Caco-2 (cell line): ENCODE measurements around the gene PAPPA. TPM values are rescaled to one million over a fixed set of nuclear protein-coding genes. Genes with fewer than 3 reads are reported as not detected.

ENCODE experiments used
- Bru-seq: library from RNA; stranded (reverse); fragments of 400-500 nt; gene quantifications from one replicate; lab custom pipeline; 2021; lab: Mats Ljungman, UMichigan
- BruChase-seq, 2 experiments: library from RNA; stranded (reverse); fragments of 400-500 nt; gene quantifications; one replicate each; lab custom pipeline; 2021; lab: Mats Ljungman, UMichigan
- BruUV-seq: library from RNA; stranded (reverse); fragments of 400-500 nt; replicated peaks from 2 replicates; lab custom pipeline; 2021; lab: Mats Ljungman, UMichigan
- CTCF ChIA-PET: fragments of 300-600 bp; sonication (Branson Sonifier 250); formaldehyde crosslinking; loops from one replicate; lab custom pipeline; 2022; ENCODE audit warnings: antibody characterized with exemption; lab: Charles Lee
- POLR2A ChIA-PET: fragments of 300-600 bp; sonication (Branson Sonifier 250); formaldehyde crosslinking; loops from one replicate; lab custom pipeline; 2022; ENCODE audit warnings: antibody characterized with exemption; lab: Charles Lee
- DNase-seq, 2 experiments: peaks; one replicate each; pipeline versions ENCODE4 v3.0.0 to v3.0.0-alpha.2; 2020 to 2022
- H3K27me3 ChIP-seq: replicated peaks from 2 replicates; pipeline ENCODE4 v1.6.0; 2011; ENCODE audit warnings: low read length; ENCODE audit not compliant: control insufficient read depth, insufficient read depth
- H3K36me3 ChIP-seq: 2 replicates; pipeline ENCODE4 v1.5.1; 2011; ENCODE audit warnings: low read length; ENCODE audit not compliant: control insufficient read depth, insufficient read depth
- H3K4me1 ChIP-seq: fragments of 250-450 bp; sonication (Bioruptor Pico); 2 replicates; pipeline ENCODE4 v1.5.1; 2020; ENCODE audit warnings: mild to moderate bottlenecking
- H3K4me3 ChIP-seq: 2 replicates; pipeline ENCODE4 v1.5.1; 2011; ENCODE audit warnings: low read depth, mild to moderate bottlenecking, control low read depth, low read length
- H3K9me3 ChIP-seq: fragments of 250-450 bp; sonication (Bioruptor Pico); 2 replicates; pipeline ENCODE4 v1.5.1; 2020; ENCODE audit warnings: mild to moderate bottlenecking, moderate library complexity
- H3K27ac Mint-ChIP-seq: one replicate; pipeline ENCODE4 v1.8.0; 2022; ENCODE audit warnings: mixed read lengths; ENCODE audit not compliant: unreplicated experiment
- H3K27me3 Mint-ChIP-seq: one replicate; pipeline ENCODE4 v1.8.0; 2022; ENCODE audit warnings: mixed read lengths; ENCODE audit not compliant: insufficient read depth, unreplicated experiment
- H3K36me3 Mint-ChIP-seq: one replicate; pipeline ENCODE4 v1.8.0; 2022; ENCODE audit warnings: mild to moderate bottlenecking, mixed read lengths; ENCODE audit not compliant: insufficient read depth, unreplicated experiment
- H3K4me1 Mint-ChIP-seq: one replicate; pipeline ENCODE4 v1.8.0; 2022; ENCODE audit warnings: low read depth, mixed read lengths; ENCODE audit not compliant: unreplicated experiment
- H3K4me3 Mint-ChIP-seq: one replicate; pipeline ENCODE4 v1.8.0; 2022; ENCODE audit warnings: mild to moderate bottlenecking, moderate library complexity, mixed read lengths; ENCODE audit not compliant: unreplicated experiment
- H3K9me3 Mint-ChIP-seq: one replicate; pipeline ENCODE4 v1.8.0; 2022; ENCODE audit warnings: mixed read lengths; ENCODE audit not compliant: unreplicated experiment
- intact Hi-C: fragments of 100-400 bp; cut with micrococcal nuclease; formaldehyde crosslinking; loops from one replicate; pipeline ENCODE4 v1.10.0; 2022; ENCODE audit not compliant: unreplicated experiment
- long read RNA-seq: library from polyadenylated mRNA; stranded (forward); transcript quantifications from one replicate; pipeline ENCODE4 v2.0.0, GENCODE V29; 2022
- total RNA-seq: library from RNA; stranded (reverse); gene quantifications from 2 replicates; pipeline ENCODE4 v1.2.3, GENCODE V29; 2022
- TF ChIP-seq, protein P1 (sequence below), 2 experiments: fragments of 200-600 bp in 1 of 2; IDR thresholded peaks; 1 replicate in 1 of 2; 2 replicates in 1 of 2; pipeline versions ENCODE4 v1.5.1 to v1.8.0; 2011 to 2022; ENCODE audit warnings: antibody characterized with exemption in 1 of 2, control low read depth in 1 of 2, inconsistent platforms in 1 of 2, low read depth in 1 of 2, low read length in 1 of 2, mild to moderate bottlenecking in 1 of 2, moderate library complexity in 1 of 2; ENCODE audit not compliant: insufficient read depth in 1 of 2, severe bottlenecking in 1 of 2, unreplicated experiment in 1 of 2

Gene PAPPA, protein sequence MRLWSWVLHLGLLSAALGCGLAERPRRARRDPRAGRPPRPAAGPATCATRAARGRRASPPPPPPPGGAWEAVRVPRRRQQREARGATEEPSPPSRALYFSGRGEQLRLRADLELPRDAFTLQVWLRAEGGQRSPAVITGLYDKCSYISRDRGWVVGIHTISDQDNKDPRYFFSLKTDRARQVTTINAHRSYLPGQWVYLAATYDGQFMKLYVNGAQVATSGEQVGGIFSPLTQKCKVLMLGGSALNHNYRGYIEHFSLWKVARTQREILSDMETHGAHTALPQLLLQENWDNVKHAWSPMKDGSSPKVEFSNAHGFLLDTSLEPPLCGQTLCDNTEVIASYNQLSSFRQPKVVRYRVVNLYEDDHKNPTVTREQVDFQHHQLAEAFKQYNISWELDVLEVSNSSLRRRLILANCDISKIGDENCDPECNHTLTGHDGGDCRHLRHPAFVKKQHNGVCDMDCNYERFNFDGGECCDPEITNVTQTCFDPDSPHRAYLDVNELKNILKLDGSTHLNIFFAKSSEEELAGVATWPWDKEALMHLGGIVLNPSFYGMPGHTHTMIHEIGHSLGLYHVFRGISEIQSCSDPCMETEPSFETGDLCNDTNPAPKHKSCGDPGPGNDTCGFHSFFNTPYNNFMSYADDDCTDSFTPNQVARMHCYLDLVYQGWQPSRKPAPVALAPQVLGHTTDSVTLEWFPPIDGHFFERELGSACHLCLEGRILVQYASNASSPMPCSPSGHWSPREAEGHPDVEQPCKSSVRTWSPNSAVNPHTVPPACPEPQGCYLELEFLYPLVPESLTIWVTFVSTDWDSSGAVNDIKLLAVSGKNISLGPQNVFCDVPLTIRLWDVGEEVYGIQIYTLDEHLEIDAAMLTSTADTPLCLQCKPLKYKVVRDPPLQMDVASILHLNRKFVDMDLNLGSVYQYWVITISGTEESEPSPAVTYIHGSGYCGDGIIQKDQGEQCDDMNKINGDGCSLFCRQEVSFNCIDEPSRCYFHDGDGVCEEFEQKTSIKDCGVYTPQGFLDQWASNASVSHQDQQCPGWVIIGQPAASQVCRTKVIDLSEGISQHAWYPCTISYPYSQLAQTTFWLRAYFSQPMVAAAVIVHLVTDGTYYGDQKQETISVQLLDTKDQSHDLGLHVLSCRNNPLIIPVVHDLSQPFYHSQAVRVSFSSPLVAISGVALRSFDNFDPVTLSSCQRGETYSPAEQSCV (N-terminal part only)
- not detected in 2 replicates for total RNA-seq
- Bru-seq, nascent RNA = percentile 9 among the genes with signal in this experiment
- BruChase-seq, experiment 1, labeled RNA remaining after a 2-hour chase = percentile 1 among the genes with signal in this experiment
- BruChase-seq, experiment 2, labeled RNA remaining after a 6-hour chase = percentile 2 among the genes with signal in this experiment
- long read RNA-seq, partial matches to known transcripts = 0 of 1 reads
- long read RNA-seq, other reads (novel, unspliced or antisense) = 1 of 1 reads

DNA sequence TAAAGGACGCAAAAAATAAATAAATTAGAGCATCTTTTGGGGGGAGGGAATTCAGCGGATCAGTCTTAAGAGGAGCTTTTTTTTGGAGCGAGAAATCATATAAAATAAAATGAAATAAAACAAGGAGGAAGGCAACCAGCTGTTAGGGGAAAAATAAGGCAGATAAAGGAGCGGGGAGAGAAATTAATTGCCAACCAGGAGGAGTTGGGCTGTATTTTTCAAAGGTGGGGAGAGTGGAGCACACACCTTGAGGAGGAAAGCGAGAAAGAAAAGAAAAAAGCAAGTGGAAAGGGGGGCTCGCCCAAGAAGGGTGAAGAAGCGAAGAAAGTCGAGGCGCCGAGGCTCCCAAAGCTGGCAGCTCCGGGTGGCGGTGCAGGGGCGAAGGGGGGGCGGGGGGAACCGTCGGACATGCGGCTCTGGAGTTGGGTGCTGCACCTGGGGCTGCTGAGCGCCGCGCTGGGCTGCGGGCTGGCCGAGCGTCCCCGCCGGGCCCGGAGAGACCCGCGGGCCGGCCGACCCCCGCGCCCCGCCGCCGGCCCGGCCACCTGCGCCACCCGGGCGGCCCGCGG is at the start of gene PAPPA:
PAPPA (plus strand) TSS at position 27 of the 569 bp plus-strand sequence; CDS start at position 409, 382 bp downstream.
- intact Hi-C loops = loop anchor here (5.0 to 10.0 kb wide), 3 partner anchors 272 to 562 kb away; no protein-coding TSS in a partner anchor
- DNase-seq = no peak

DNA sequence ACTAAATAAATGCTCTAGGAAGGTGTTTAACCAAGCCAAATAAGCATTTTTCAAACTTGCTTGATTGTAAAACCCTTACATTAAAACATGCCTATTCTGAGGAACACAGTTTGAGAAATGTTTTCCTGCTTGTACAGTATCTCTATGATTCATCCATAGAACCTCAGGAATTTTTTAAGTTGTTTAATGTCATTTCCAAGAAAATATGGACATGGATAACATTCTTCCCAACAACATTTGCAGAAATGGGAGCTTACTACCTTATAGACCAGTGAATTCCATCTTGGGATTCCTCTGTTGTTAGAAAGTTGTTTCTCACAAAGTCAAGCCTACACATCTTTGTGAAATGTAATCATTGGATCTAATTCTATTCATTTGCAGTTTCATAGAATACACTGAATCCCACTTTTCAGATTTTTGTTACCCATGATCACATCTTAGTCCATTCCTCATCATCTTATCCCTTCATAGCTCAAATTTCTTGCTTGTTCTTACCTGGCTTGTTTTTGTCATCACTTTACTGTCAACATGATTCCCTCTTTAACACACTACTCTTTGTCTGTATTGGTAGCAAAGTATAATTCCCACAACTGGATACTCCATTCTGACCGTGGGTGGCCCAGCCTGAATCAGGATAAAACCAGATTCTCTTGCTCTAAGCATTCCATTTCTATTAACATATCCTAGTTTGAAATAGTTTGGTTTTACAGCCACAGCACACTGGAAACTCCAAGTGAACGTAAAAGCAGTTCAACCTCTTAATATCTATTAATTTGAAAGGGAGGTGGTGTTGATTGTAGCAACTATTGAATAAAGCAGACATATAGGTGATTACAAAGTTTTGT is 49.4 kb upstream of the PAPPA start:
- Mint-ChIP-seq H3K36me3 (no peaks in the 10 kb centered on the region), H3K4me3 (no peak overlapping the region), H3K27me3 (peaks cover 2% of the 10 kb centered on the region), H3K27ac (no peak overlapping the region), H3K9me3 (no peaks in the 10 kb centered on the region), H3K4me1 (no peaks in the 10 kb centered on the region)
- no peaks in the 10 kb centered on the region for H3K9me3 ChIP-seq
- ChIA-PET CTCF (no interaction called here), POLR2A (no interaction called here)
- no peaks in the 10 kb centered on the region for H3K4me1 ChIP-seq
- TF ChIP-seq, protein P1, sequence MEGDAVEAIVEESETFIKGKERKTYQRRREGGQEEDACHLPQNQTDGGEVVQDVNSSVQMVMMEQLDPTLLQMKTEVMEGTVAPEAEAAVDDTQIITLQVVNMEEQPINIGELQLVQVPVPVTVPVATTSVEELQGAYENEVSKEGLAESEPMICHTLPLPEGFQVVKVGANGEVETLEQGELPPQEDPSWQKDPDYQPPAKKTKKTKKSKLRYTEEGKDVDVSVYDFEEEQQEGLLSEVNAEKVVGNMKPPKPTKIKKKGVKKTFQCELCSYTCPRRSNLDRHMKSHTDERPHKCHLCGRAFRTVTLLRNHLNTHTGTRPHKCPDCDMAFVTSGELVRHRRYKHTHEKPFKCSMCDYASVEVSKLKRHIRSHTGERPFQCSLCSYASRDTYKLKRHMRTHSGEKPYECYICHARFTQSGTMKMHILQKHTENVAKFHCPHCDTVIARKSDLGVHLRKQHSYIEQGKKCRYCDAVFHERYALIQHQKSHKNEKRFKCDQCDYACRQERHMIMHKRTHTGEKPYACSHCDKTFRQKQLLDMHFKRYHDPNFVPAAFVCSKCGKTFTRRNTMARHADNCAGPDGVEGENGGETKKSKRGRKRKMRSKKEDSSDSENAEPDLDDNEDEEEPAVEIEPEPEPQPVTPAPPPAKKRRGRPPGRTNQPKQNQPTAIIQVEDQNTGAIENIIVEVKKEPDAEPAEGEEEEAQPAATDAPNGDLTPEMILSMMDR (IDR thresholded peaks at IDR 0.05; ENCODE audit: insufficient read depth in 1 of 2, low read depth in 1 of 2, low read length in 1 of 2, severe bottlenecking in 1 of 2, unreplicated experiment in 1 of 2) = no peak
- BruUV-seq = no TSS peak
- intact Hi-C loops = no loop called here
- no peak for DNase-seq
- H3K4me3 ChIP-seq = no peak overlapping the region
- H3K27me3 ChIP-seq = no peaks in the 10 kb centered on the region
- no peaks in the 10 kb centered on the region for H3K36me3 ChIP-seq

More for the DNA sequence above, at the start of gene PAPPA:
- ChIA-PET POLR2A (no interaction called here), CTCF (no interaction called here)
- H3K9me3 Mint-ChIP-seq = no peaks in the 10 kb centered on the region
- H3K27me3 Mint-ChIP-seq = peaks cover 43% of the 10 kb centered on the region
- Histone ChIP-seq H3K9me3 (peaks cover 3% of the 10 kb centered on the region; the same call in 1 of the 2 replicates), H3K4me1 (no peaks in the 10 kb centered on the region), H3K27me3 (peaks cover 4% of the 10 kb centered on the region), H3K36me3 (no peaks in the 10 kb centered on the region), H3K4me3 (peak within 1 kb of the TSS; percentile 33)
- peak within 1 kb of the TSS; percentile 96 for H3K4me3 Mint-ChIP-seq
- BruUV-seq = no TSS peak
- TF ChIP-seq, protein P1 (IDR thresholded peaks at IDR 0.05; ENCODE audit: insufficient read depth in 1 of 2, low read depth in 1 of 2, low read length in 1 of 2, severe bottlenecking in 1 of 2, unreplicated experiment in 1 of 2) = no peak
- peaks cover 12% of the 10 kb centered on the region for H3K4me1 Mint-ChIP-seq
- H3K27ac Mint-ChIP-seq = no peak within 1 kb of the TSS
- peaks cover 6% of the 10 kb centered on the region for H3K36me3 Mint-ChIP-seq
